ENCODE results near the gene RPL32.

DNA sequence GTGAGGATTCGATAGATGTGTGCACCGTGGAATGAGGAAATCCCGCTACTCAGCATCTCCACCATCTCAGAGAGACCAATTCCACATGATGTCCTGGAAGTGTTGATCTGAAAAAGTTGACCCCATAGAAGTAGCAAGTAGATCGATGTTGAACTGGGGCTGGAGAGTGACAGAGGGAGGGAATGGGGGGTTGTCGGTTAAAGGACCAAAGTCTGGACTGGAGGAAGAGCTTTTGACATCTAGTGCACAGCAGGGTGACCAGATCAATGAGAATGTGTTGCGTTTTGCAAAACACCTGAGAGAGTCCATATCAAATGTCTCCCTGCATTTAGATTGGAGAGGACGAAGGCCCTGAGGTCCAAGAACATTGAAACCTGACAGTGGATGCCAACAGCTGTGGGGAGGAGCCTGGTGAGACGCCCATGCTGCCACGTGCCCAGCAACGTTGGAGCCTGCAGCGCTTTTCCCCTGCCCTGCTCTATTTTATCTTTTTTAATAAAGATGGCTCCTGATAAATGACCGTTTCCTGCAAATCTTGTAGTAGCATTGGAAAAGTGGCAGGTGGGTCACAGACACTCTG is 30.1 kb upstream of the RPL32 start:
- TF ChIP-seq CTCF (IDR thresholded peaks at IDR 0.05 in 2 of 3, conservative IDR thresholded peaks at IDR 0.05 in 1 of 3; ENCODE audit: insufficient read depth in 2 of 3, low read depth in 1 of 3, low read length in 3 of 3) (no peak), MAFG (tag; conservative IDR thresholded peaks at IDR 0.05) (no peak), ATF1 (CRISPR knock-in tag; IDR thresholded peaks at IDR 0.05) (no peak), ATF1 (tag; IDR thresholded peaks at IDR 0.05) (no peak), SETDB1 (IDR thresholded peaks at IDR 0.05; ENCODE audit: low read length) (no peak), POLR2AphosphoS5 (IDR thresholded peaks at IDR 0.05; ENCODE audit: control insufficient read depth, insufficient read depth, low read depth, low read length) (no peak)
- TF ChIP-seq, protein P1, sequence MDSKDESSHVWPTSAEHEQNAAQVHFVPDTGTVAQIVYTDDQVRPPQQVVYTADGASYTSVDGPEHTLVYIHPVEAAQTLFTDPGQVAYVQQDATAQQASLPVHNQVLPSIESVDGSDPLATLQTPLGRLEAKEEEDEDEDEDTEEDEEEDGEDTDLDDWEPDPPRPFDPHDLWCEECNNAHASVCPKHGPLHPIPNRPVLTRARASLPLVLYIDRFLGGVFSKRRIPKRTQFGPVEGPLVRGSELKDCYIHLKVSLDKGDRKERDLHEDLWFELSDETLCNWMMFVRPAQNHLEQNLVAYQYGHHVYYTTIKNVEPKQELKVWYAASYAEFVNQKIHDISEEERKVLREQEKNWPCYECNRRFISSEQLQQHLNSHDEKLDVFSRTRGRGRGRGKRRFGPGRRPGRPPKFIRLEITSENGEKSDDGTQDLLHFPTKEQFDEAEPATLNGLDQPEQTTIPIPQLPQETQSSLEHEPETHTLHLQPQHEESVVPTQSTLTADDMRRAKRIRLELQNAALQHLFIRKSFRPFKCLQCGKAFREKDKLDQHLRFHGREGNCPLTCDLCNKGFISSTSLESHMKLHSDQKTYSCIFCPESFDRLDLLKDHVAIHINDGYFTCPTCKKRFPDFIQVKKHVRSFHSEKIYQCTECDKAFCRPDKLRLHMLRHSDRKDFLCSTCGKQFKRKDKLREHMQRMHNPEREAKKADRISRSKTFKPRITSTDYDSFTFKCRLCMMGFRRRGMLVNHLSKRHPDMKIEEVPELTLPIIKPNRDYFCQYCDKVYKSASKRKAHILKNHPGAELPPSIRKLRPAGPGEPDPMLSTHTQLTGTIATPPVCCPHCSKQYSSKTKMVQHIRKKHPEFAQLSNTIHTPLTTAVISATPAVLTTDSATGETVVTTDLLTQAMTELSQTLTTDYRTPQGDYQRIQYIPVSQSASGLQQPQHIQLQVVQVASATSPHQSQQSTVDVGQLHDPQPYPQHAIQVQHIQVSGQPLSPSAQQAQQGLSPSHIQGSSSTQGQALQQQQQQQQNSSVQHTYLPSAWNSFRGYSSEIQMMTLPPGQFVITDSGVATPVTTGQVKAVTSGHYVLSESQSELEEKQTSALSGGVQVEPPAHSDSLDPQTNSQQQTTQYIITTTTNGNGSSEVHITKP (IDR thresholded peaks at IDR 0.05; ENCODE audit: partially characterized antibody) = no peak
